ENCODE measurements around the gene ATG2B.

DNA sequence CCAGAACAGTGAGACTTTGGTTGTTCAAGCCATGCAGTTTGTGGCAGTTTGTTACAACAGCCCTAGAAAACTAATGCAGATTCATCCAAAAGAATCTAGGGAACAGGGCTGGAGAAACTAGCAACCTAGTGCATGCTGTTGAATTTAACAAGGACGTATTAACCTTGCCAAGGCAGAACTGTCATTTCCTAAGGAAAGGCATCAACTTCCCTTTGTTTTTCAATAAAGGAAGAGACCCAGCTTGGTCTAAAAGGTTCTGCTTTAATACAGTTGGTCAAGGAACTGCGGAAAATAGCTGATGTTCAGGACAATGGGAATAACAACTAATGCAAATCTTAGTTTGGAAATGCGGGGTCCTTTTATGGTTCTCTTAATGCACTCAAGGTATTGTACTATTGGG lies 40.3 kb upstream of the ATG2B start:
- TF ChIP-seq, protein P1, sequence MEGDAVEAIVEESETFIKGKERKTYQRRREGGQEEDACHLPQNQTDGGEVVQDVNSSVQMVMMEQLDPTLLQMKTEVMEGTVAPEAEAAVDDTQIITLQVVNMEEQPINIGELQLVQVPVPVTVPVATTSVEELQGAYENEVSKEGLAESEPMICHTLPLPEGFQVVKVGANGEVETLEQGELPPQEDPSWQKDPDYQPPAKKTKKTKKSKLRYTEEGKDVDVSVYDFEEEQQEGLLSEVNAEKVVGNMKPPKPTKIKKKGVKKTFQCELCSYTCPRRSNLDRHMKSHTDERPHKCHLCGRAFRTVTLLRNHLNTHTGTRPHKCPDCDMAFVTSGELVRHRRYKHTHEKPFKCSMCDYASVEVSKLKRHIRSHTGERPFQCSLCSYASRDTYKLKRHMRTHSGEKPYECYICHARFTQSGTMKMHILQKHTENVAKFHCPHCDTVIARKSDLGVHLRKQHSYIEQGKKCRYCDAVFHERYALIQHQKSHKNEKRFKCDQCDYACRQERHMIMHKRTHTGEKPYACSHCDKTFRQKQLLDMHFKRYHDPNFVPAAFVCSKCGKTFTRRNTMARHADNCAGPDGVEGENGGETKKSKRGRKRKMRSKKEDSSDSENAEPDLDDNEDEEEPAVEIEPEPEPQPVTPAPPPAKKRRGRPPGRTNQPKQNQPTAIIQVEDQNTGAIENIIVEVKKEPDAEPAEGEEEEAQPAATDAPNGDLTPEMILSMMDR (IDR thresholded peaks at IDR 0.05 in 4 of 5, conservative IDR thresholded peaks at IDR 0.05 in 1 of 5), result no peak
- TF ChIP-seq POLR2A (IDR thresholded peaks at IDR 0.05), result no peak

Data from gastrocnemius medialis (tissue), 4 donors.